Superior temporal gyrus (tissue), 1 donor: ENCODE data around the gene CBX2.
"Not testable (repeated sequence)": the region's sequence is repeated elsewhere in the genome, so short reads cannot be mapped to it uniquely, and the experiment has no call there.

Source experiments
- DNase-seq: peaks from one replicate; pipeline ENCODE4 v3.0.0-alpha.2; 2016; ENCODE audit errors: extremely low spot score

CBX2 gene

GRCh38 chr17:79769570-79770506 is 8.1 kb upstream of the CBX2 start:
- DNase-seq, result no peak

DNA sequence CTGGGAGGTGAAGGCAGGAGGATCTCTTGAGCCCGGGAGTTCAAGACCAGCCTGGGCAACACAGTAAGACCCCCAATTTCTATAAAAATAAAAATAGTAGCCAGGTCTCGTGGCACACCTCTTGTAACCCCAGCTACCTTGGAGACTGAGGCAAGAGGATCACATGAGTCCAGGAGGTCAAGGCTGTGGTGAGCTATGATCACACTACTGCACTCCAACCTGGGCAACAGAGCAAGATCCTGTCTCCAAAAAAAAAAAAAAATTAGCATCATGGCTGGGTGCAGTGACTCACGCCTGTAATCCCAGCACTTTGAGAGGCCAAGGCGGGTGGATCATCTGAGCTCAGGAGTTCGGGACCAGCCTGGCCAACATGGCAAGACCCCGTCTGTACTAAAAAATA is 6.7 kb upstream of the CBX2 start:
- no peak for DNase-seq

GRCh38 chr17:79772726-79773125 is 5.2 kb upstream of the CBX2 start:
- not testable (repeated sequence) for DNase-seq

DNA sequence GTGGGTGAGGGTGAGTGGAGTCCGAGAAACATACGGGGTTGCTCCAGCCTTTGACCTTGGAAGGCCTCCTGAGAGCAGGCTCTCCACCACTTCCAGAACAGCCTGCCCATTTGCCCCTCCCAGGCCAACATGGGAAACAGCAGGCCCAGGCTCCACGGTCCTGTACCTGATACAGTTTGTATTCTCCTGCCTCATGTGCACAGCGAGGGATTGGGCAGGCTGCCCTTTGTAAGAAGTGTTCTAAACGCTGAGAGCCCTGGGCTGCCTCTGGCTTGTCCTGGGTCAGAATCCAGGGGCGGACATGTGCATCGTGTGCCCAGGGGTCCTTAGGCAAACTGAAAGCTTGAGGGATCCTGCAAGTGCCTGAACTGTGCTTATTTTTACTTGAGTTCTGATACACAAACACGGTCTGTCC is 3.4 kb upstream of the CBX2 start:
- no peak for DNase-seq

DNA sequence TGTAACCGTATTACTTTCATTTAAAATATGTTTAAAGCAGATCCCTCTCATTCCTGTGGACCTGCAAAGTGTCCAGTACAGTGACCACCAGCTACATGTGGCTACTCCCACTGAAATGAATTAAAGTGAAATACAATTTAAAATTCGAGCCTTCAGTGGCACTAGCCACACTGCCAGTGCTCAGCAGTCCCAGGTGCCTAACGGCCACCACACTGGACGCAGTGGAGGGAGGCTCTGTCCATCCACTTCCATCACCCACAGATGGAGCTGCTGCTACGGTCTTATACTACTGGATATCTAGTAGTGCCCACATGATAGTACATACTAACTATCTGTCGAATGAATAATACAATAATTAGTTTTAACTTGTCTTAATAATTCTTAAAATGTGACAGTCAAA is 2.3 kb upstream of the CBX2 start:
- DNase-seq, result no peak

GRCh38 chr17:79776376-79777119 is 1.4 kb upstream of the CBX2 start:
- DNase-seq, result peak; percentile 19

DNA sequence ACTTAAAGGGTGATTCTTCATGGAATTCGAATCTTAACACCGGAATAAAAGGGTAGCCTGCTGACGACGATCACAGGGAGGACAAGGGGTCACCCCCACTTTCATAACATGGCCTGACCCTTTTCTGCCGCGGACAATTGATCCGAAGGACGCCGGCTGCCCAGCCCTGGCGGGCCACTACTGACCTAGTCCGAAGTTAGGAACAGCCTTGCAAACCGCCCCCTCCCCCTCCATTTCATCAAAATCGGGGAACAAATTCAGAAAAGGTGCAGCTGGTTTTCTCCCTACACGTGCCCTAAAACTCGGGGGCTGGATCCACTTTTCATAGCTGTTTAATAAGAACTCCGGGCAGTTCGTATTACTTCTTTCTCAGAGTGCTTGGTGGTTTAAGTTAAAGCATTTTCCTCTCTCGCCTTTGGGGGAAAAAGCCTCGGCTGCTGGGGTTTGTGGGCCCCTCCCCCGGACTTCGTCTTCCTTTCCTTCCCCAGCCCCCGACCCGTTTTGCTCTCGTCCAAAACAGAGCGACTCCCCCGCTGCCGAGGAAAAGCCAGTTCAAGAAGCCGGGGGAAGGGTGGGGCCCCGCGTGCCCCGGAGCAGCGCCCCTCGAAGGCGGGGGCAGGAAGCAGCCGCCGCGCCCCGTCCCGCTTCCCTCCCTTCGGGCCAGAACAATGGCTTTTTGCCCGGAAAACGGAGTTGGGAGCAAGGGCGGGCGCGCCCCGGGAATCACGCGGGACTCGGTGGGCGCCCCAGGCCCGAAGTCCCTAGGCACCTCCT is 641 bp upstream of the CBX2 start:
- DNase-seq, result peak; percentile 55

GRCh38 chr17:79778504-79779083 is 646 bp downstream of the CBX2 start:
- DNase-seq, result no peak

DNA sequence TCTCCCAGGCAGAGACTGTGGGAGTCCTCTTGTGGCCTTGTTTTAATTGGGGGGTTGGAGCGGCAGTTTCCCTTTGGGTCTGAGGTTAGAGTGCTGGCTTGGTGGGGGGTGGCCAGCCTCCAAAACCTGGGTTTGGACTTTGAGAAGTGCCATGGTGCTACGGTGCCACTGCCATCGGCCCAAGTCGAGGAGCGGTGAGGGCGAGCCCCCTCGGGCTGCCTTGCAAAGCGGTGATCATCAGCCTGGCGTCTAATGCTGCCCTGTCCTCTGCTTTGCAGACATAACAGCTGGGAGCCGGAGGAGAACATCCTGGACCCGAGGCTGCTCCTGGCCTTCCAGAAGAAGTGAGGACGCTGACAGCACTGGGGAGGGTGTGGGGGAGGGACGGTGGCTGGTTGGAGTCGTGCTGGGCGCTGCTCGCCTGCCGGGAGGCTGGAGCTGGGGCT is 1.2 kb downstream of the CBX2 start:
- DNase-seq, result no peak

DNA sequence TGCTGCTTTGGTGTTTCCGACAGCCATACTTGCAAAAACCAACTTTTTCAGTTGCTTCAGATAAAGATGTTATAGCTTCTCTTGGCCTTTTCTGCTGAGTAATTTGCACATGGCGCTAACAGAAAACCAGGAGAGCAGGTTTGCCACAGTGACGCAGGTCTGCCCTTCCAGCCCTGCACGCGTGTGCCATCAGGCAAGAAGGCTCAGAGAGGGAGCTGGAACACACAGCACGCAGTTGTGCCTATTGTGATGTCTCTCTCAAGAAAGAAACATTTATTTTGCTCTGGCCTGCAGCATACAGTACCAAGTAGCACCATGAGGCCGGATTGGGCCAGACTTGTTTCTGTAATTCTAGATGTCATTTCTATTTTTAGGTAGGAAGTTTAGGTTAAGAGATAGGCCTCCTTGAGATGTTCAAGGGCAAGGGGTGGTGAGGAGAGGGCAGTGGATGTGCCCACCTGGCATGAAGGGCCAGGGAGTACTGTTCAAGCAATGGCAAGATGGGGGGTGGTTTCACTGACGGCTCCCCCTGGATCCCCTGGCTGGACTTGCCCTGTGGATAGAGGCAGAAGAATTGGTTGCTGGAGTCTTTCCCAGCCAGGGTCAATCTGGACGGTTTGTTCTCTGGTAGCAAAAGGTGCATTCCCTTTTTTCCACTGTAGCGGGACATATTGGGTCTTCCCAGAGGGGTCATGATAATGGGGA is 1.9 kb downstream of the CBX2 start:
- no peak for DNase-seq

DNA sequence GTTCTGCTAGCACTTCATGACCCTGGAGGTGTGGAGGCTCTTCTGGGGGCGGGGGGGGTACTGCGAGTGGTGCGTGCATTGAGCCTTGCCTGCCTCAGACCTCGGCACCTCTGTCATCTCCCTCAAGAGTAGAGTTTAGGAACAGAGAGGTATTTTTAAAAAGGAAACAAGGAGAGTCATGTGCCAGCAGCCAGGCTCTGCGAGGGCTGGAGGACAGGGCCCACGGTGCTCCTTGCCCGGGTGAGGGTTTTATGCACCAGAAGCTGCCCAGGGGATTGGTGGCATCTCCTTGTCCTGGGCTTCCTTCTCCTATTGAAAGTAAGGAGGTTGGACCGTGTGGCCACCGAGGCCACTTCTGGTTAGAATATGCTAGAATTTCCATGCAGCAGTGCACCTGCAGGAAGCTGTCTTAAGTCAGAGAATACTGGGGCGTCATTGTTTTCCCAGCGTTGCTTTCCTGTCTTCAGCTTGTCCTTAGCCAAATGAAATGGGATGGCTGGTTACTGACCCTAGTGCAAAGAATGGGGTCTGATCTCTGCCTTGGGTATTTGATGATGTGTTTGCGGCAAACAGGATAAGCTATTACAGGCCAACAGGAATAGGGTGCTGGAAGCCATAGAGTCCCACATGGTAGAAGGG is 3.2 kb downstream of the CBX2 start:
- no peak for DNase-seq

GRCh38 chr17:79781736-79782575 is 4.0 kb downstream of the CBX2 start:
- DNase-seq, result no peak

DNA sequence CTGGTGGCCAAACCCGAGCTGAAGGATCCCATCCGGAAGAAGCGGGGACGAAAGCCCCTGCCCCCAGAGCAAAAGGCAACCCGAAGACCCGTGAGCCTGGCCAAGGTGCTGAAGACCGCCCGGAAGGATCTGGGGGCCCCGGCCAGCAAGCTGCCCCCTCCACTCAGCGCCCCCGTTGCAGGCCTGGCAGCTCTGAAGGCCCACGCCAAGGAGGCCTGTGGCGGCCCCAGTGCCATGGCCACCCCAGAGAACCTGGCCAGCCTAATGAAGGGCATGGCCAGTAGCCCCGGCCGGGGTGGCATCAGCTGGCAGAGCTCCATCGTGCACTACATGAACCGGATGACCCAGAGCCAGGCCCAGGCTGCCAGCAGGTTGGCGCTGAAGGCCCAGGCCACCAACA is 5.9 kb downstream of the CBX2 start:
- DNase-seq, result no peak

GRCh38 chr17:79784353-79785016 is 6.5 kb downstream of the CBX2 start:
- DNase-seq, result no peak

GRCh38 chr17:79785017-79785899 is 7.3 kb downstream of the CBX2 start:
- DNase-seq, result no peak

DNA sequence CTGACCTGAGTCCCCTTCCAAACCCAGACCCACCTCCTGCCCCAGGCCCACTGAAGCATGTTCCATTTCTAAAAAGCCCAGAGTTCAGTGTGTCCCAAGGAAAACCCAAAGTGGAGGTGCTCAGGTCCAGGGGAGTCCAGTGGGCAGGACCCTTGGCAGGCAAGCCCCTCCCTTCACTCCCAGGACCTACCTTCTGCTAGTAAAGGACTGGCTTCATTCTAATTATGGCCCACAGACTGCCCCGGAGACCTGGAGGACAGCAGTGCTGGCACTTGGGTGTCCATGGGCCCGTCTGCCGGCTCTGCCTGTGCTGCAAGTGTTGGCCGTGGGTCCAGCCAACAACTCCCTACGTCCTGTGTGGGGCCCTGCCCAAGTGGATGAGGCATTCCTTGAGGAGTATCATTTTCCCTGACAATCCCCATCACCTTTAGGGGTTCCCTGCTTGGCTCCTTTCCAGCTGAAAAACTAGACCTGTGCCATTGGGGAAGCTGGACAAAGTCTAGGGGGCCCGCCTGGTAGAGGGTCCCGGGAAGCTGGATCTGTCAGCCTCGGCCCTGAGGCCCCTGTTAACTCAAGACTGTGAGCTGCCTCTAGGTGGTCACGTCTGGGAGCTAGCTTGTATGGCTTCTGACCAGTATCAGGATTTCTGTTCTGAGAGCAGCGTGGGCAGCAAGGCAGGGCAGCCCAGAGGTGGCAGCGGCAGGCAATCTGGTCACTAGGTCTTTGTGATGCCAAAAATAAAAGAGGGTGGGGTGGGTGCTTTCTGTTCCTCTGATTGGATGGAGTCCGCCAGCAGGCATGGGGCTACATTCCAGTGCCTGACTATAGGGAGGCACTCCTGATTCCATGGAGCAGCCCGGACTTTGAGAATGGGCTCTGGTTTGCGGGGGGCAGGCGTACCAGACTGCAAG is 8.2 kb downstream of the CBX2 start:
- DNase-seq, result no peak
